ENCODE measurements around the gene SLC9A3.

GRCh38 chr5:573976-574375 is 49.7 kb upstream of the SLC9A3 start:
- TF ChIP-seq CTCF (conservative IDR thresholded peaks at IDR 0.05) (no peak), ZFX (IDR thresholded peaks at IDR 0.05) (no peak)

Measured in C4-2B (cell line).